BE2C (cell line): Measurements from ENCODE around the gene DUSP12.

Experiments
- DNase-seq: peaks from one replicate; pipeline ENCODE4 v3.0.0-alpha.2; 2020
- H3K27me3 ChIP-seq: fragments of 250-450 bp; sonication (Bioruptor Pico); 2 replicates; pipeline ENCODE4 v1.5.1; 2020; ENCODE audit warnings: mild to moderate bottlenecking
- H3K36me3 ChIP-seq: fragments of 250-450 bp; sonication (Bioruptor Pico); 2 replicates; pipeline ENCODE4 v1.5.1; 2020; ENCODE audit warnings: mild to moderate bottlenecking
- H3K4me1 ChIP-seq: fragments of 250-450 bp; sonication (Bioruptor Pico); 2 replicates; pipeline ENCODE4 v1.5.1; 2020
- H3K4me3 ChIP-seq: 2 replicates; pipeline ENCODE4 v1.5.1; 2011; ENCODE audit warnings: low read depth, low read length
- H3K9me3 ChIP-seq: fragments of 250-450 bp; sonication (Bioruptor Pico); 2 replicates; pipeline ENCODE4 v1.5.1; 2020
- CTCF ChIP-seq: IDR thresholded peaks from 2 replicates; pipeline ENCODE4 v1.5.1; 2012; ENCODE audit warnings: mild to moderate bottlenecking, low read depth, low read length

DUSP12 gene

GRCh38 chr1:161726473-161727255 lies 22.9 kb upstream of the DUSP12 start:
- TF ChIP-seq CTCF = no peak
- H3K4me3 ChIP-seq = peak overlapping the region; percentile 84
- no peaks in the 10 kb centered on the region for H3K36me3 ChIP-seq
- peaks cover 22% of the 10 kb centered on the region for H3K27me3 ChIP-seq
- peak; percentile 89 for DNase-seq
- no peaks in the 10 kb centered on the region for H3K4me1 ChIP-seq
- H3K9me3 ChIP-seq = no peaks in the 10 kb centered on the region

GRCh38 chr1:161727256-161727924 lies 22.2 kb upstream of the DUSP12 start:
- H3K9me3 ChIP-seq = no peaks in the 10 kb centered on the region
- DNase-seq = no peak
- H3K27me3 ChIP-seq = peaks cover 24% of the 10 kb centered on the region
- no peaks in the 10 kb centered on the region for H3K4me1 ChIP-seq
- no peak for TF ChIP-seq CTCF
- no peaks in the 10 kb centered on the region for H3K36me3 ChIP-seq
- peak overlapping the region; percentile 84 for H3K4me3 ChIP-seq

- DNase-seq = no peak
- H3K4me3 ChIP-seq = no peak overlapping the region
- peaks cover 36% of the 10 kb centered on the region for H3K27me3 ChIP-seq
- H3K36me3 ChIP-seq = no peaks in the 10 kb centered on the region
- TF ChIP-seq CTCF = no peak
- no peaks in the 10 kb centered on the region for H3K4me1 ChIP-seq
- no peaks in the 10 kb centered on the region for H3K9me3 ChIP-seq
Measured at GRCh38 chr1:161728376-161729226, 21.0 kb upstream of the DUSP12 start.

- Histone ChIP-seq H3K9me3 (no peaks in the 10 kb centered on the region), H3K4me1 (no peaks in the 10 kb centered on the region), H3K36me3 (no peaks in the 10 kb centered on the region), H3K4me3 (no peak overlapping the region), H3K27me3 (peaks cover 41% of the 10 kb centered on the region)
- no peak for TF ChIP-seq CTCF
- no peak for DNase-seq
Measured at GRCh38 chr1:161730050-161730564, 19.5 kb upstream of the DUSP12 start.

GRCh38 chr1:161731241-161731640 lies 18.3 kb upstream of the DUSP12 start:
- Histone ChIP-seq H3K9me3 (no peaks in the 10 kb centered on the region), H3K4me1 (no peaks in the 10 kb centered on the region), H3K36me3 (no peaks in the 10 kb centered on the region), H3K27me3 (peaks cover 42% of the 10 kb centered on the region), H3K4me3 (no peak overlapping the region)
- no peak for DNase-seq
- TF ChIP-seq CTCF = no peak
